Activated effector memory CD4-positive, alpha-beta T cell treated with Interleukin-2 at 50 U/mL for 16 hours (primary cell): ENCODE results near the gene CSAD.
"Not testable (repeated sequence)": the region's sequence is repeated elsewhere in the genome, so short reads cannot be mapped to it uniquely, and the experiment has no call there.

ENCODE experiments used
- DNase-seq: peaks from one replicate; pipeline ENCODE4 v3.0.0-alpha.2; 2020

CSAD gene

DNA sequence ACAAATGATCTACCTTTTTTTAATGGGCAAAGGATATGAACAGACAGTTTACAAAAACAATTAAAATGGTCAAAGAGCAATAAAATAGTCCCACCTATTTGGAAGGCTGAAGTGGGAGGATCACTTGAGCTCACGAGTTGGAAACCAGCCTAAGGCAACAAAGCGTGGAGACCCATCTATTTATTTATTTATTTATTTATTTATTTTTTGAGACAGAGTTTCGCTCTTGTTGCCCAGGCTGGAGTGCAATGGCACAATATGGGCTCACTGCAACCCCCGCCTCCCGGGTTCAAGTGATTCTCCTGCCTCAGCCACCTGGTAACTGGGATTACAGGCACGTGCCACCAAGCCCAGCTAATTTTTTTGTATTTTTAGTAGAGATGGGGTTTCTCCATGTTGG, 3.3 kb downstream of the CSAD start:
- not testable (repeated sequence) for DNase-seq

GRCh38 chr12:53176750-53177149, 4.0 kb downstream of the CSAD start:
- no peak for DNase-seq

- no peak for DNase-seq
These were observed 5.7 kb downstream of the CSAD start for GRCh38 chr12:53174881-53175491.

- DNase-seq = no peak
These were observed 7.5 kb downstream of the CSAD start for GRCh38 chr12:53173085-53173715.

DNA sequence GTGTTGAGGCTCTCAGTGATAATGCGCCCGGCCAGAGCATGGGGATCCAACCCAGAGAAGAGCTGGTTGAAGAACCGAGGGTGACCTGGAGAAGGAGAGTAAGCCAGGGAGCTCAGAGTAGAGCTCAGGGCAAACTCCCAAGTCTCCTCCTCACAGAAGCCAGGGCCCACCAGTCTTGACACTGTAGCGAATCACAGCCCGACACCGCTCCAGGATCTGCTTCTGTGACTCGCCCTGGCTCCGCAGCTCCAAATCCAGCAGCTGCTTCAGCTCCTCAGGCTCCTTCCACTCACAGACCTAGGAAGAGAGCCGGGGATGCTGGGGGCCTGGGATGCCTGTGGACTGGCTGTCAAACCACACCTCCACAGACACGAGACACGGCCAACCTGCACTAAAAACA, 8.4 kb downstream of the CSAD start:
- no peak for DNase-seq

- no peak for DNase-seq
These were observed 8.9 kb downstream of the CSAD start for GRCh38 chr12:53171725-53172329.

DNA sequence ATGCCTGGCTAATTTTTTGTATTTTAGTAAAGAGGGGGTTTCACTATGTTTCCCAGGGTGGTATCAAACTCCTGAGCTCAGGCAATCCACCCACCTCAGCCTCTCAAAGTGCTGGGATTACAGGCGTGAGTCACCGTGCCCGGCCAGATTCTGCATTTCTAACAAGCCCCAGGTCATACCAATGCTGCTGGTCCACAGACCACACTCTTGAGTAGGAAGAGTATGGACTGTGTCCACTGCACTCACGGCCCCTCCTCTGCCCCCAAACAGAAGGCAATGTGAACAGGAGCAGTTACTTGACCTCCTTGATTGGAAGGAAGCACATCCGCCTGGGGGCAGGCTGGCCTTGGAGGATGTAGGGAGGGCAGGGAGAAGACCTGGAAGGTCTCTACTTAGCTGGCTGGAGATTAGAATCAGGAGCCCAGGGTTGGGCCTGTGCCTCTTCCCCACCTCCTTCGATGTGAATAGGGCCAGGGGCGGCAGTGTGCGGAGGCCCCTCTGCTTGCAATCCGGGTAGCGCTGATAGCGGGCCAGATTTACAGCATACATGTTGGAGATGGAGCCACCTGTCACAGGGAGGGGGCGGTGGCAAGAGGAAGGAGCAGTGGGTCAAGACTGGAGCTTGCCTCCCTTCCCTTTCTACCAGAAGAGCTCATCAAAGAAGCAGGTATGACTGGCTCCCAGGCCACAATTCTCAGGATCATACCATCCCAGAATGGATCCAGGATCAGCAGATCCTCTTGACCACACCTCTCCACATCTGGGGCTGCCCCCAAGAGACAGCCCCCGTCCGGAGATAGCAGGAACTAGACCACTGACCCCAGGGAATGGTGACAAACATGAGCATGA, 9.6 kb downstream of the CSAD start:
- DNase-seq = no peak

- no peak for DNase-seq
These were observed 10.5 kb downstream of the CSAD start for GRCh38 chr12:53170215-53170614.

- no peak for DNase-seq
These were observed 11.1 kb downstream of the CSAD start for GRCh38 chr12:53169644-53170043.

GRCh38 chr12:53166837-53167236, 13.9 kb downstream of the CSAD start:
- DNase-seq = no peak

- not testable (repeated sequence) for DNase-seq
These were observed 17.7 kb downstream of the CSAD start for GRCh38 chr12:53163008-53163407.

- DNase-seq = no peak
These were observed 19.4 kb downstream of the CSAD start for GRCh38 chr12:53161119-53161911.

- DNase-seq = no peak
These were observed 20.1 kb downstream of the CSAD start for GRCh38 chr12:53160673-53161072.

DNA sequence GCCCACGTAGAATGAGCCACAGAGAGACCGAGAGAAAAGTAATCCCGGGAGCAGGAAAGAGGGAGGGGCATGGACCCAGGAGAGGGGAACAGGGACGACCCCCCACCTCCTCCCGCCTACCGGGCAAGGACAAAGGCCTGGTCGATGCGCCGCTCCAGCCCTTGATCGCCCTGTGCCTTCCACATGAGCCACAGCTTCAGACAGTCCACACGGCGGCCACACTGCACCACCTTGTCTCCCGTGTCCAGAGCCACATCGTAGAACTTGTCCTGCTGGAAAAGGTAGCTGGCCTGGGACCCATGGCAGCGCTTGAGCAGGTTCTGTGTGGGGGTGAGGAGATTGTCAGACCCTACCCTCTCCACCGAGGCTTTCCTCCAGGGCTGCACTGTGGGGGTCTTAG, 20.7 kb downstream of the CSAD start:
- no peak for DNase-seq

DNA sequence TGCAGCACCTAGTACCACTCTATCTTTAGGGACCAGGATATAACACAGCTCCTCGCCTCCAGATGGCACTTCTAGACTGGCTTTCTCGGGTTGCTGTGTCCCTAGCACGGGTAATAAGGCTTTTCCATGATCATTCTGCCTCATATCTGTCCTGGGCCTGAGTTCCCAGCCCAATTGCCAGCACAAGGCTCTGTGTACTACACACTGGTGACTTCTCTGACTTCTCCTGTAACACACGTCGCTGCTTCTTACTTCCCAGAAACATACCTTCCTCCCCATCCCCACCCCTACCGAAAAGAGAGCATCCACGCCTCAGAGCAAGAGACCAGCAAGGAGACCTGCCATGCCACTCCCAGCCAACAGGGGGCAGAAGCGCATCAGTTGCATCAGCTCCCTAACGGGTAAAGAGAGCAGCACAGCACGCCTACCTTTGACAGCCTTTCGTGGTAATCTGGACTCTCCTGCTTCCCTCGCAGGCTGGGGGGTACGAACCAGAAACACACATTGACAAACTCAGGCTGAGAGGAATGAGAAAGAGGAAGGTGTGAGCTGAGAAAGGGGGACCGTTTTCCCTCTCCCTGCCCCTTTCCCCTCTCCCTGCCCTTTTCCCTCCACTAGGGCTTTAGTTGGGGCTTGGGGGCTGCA, 21.4 kb downstream of the CSAD start:
- DNase-seq = peak; percentile 79

GRCh38 chr12:53152390-53152789, 28.3 kb downstream of the CSAD start:
- DNase-seq = no peak

- no peak for DNase-seq
These were observed 29.7 kb downstream of the CSAD start for GRCh38 chr12:53151039-53151438.

DNA sequence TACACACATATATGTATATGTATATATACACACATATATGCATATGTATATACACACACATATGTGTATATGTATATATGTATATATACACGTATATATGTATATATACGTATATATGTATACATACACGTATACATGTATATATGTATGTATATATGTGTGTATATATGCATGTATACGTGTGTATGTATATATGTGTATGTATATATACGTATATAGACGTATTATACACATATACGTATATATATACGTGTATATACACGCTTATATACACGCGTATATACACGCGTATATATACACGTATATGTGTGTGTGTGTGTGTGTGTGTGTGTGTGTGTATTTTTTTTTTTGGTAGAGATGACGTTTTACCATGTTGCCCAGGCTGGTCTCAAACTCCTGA, 33.1 kb downstream of the CSAD start:
- no peak for DNase-seq

- no peak for DNase-seq
These were observed 33.5 kb downstream of the CSAD start for GRCh38 chr12:53147181-53147580.

DNA sequence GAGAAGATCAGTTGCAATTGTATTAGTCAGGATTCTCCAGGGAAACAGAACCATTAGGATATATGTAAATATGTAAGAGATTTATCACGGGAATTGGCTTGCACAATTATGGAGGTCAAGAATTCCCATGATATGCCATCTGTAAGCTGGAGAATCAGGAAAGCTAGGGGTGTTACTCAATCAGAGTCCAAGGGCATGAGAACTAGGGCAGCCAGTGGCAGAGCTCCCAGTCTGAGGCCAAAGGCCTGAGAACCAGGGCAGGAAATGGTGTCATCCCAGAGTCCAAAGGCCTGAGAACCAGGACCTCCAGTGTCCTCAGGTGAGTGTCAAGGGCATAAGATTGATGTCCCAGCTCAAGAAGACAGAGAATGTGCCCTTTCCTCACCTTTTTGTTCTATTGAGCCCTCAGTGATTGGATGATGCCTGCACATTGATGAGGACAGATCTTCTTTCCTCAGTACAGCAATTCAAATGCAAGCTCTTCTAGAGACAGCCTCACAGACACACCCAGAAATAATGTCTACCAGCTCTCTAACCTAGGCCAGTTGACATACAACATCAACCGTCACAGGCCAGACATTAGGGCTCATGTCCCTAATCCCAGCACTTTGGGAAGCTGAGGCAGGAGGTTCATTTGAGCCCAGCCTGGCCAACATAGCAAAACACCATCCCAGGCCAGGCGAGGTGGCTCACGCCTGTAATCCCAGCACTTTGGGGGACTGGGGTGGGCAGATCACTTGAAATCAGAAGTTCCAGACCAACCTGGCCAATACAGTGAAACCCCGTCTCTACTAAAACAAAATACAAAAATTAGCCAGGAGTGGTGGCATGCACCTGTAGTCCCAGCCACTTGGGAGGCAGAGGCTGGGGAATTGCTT, 35.1 kb downstream of the CSAD start:
- no peak for DNase-seq

DNA sequence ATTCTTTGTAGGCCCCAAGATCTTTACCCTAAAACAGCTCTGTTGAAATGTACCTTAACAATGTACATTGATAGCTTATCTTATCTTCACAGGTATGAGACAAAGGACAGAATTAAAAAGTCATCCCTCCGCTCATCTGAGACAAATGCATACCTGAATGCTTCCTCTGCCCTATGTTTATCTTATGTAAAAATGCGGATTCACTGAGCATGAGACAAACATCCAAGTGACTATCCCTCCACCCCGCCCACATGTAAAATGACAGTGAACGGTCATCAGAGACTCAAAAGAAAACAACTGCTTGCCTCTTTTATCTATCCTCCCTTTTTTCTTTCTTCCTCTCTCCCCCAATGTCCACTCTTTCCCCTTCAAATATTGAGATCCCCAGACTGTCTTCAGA, 37.4 kb downstream of the CSAD start:
- DNase-seq = no peak
